Endothelial cell of hepatic sinusoid (primary cell): Measurements from ENCODE around the gene LCN10.
"Not testable (repeated sequence)": the region's sequence is repeated elsewhere in the genome, so short reads cannot be mapped to it uniquely, and the experiment has no call there.

ENCODE experiments used
- in situ Hi-C: cut with HindIII; loops from 2 replicates; pipeline ENCODE4 v1.10.0; 2017; ENCODE audit warnings: low sequenced_read_pairs

LCN10 gene

DNA sequence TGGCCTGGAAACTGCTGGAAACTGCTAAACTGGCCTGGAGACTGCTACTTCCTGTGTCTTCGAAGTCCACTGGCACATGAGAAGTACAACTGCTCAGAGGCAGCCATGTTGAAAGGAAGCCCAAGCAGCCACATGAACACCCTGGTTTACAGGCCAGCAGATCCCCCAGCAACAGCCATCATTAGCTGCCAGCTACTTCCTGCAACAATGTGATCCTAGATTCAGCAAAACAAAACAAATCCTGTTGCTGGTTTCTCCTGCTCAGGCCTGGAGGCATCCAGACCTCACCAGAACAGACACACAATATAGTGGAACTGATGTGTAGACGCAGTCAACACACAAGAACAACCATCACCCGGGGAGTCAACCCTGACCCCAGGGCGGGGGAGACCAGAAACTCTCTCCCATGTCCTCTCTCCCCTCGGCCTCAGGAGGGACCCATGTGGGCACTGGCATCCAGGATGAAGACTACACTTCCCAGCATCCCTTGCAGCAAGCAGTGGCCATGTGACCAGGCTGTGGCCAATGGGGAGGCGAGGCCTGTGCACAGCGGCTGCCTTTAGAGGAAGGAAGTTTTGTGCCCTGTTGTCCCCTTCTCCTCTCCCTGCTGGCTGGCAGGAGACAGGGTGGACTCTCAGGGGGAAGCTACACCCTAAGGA is 30.8 kb upstream of the LCN10 start:
- in situ Hi-C loops = no loop called here

DNA sequence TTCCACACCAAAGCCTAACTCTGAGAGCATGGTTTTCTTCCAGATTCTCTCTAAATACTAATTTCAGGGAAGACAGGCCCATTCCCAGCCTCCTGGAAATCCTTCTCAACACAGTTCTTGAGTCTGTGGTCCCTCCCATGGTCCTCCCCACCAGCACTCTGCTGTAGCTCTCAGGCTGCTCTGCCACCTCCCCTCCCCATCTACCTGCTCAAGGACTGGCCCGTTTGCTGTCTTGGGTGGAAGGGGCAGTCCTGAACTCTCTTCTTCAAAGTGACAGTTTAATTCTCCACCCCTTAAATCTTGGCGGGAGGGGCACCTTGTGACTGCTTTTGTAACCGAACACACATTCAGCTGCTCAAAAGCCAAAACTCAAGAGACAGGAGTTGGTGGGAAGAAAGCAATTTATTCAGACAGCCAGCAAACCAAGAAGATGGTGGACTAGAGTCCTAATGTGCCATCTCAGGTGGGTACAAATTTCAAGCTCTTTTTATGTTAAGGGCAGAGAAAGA is 29.2 kb upstream of the LCN10 start:
- in situ Hi-C loops = no loop called here

DNA sequence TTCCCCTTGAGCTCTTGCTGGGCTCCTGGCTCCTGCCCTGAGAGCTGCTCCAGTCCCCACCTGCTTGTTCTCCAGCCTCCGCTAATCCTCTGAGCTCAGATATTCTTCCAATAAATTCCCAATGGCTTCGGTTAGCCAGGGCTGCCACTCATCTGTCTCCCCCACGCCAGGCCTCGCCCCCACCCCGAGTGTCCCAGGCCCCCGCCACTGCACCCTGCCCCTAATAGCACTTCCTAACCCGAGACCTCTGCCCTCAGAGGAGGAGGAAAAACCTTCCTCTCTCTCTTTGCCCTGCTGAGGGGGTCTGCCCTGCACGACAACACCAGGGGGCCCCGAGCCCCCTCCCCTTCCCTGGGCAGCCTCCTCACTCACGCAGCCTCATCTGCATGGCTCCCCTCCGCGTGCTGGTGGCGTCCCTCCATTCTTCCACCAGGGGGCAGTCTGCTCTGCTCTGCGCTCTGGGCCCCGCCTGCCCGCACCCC is 27.0 kb upstream of the LCN10 start:
- in situ Hi-C loops = loop anchor here (5.0 kb wide), 1 partner anchor 57 kb away; the partner anchor contains the start of gene DIPK1B

- in situ Hi-C loops = loop anchor here (5.0 kb wide), 1 partner anchor 54 kb away; the partner anchor contains the start of gene DIPK1B
These were observed 23.8 kb upstream of the LCN10 start for GRCh38 chr9:136766410-136767120.

DNA sequence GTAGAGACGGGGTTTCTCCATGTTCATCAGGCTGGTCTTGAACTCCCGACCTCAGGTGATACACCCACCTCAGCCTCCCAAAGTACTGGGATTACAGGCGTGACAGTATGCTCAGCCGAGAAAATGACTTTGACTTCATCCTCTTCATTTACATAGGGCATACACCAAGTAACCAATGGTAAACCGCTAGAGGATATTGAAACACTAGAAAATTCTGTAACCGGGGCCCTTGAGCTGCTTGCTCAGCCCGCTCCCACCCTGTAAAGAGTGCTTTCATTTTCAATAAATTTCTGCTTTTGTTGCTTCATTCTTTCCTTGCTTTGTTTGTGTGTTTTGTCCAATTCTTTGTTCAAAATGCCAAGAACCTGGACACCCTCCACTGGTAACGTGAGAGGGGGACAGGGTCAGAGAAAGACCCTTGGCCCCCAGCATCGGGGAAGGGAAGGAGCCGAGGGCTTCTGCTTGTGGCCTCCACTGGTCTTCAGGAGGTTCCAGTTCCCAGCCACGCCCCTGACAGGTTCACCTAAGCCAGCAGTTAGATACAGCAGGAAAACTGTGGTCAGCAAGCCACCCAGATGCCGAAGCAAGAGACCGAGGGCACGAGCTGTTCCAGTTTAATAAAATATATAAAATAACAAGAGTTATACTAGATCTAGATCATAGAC is 23.1 kb upstream of the LCN10 start:
- in situ Hi-C loops = loop anchor here (5.0 kb wide), 1 partner anchor 54 kb away; the partner anchor contains the start of gene DIPK1B

DNA sequence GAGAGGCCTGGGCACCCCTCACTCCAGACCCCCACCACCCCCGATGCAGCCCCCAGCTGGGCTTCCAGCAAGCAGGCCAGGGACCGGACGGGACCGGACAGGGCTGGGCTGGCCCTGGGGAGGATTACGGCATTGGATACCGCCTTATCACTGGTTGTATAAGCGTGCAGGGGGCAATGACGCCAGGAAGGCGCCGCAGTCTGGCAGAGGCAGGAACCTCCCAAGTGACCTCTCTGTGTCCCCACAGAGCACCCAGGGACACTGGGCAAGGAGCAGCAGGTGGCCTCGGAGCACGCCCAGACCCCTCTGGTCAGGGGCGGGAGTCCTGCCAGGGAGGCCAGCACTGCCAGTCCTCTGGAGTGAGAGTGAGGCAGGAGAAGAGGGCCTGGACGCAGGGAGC is 22.3 kb upstream of the LCN10 start:
- in situ Hi-C loops = loop anchor here (5.0 kb wide), 1 partner anchor 53 kb away; the partner anchor contains the start of gene DIPK1B

DNA sequence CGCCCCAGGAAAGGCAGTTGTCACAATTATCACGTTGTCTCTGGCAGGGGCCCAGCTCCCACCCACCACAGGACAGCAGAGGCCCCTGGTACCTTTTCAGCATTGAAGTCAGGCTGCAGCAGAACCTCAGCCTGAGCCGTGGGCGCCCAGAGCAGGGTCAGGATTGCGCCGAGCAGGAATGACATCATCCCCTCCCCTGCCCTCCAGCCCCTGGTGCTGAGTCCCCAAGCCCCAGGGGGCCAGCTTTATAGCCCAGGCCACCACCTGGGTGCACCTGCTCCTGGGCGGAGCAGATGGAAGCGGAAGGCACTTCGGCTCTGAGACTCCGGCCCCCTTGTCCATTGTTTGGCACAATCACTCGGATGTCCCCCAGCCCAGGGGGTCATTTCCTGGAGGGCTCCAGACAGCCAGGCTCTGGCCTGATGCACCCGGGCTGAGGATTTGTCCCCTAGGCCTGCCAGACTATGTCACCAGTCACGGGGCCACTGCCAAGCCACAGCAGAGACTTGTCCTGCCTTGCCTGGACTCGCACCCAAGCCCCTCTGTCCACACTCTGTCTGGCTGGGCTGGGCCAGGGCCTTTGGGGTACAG is 21.7 kb upstream of the LCN10 start, which contains the start of gene LCN15:
Gene LCN15, minus strand, starts transcription at position 218 of the 591 bp plus-strand sequence. Its CDS starts 30 bp downstream, at position 188.
- in situ Hi-C loops = no loop called here

DNA sequence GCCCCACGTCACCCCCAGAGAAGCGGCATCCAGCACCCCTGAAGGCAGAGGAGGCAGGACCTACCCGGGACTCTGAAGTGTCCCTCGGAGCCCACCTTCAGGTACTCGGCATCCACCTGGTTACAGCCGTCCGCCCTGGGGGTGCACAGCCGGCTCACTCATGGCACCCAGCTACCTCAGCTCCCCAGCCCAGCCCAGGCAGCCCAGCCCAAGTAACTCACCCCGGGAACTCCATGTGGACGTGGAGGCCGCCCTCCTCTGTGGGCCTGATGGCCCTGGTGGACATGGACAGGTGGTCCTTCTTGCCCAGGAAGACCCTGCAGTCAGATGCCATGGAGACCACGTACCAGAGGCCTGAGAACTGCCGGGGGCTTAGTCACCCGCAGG is 20.9 kb upstream of the LCN10 start:
- in situ Hi-C loops = no loop called here

- in situ Hi-C loops = no loop called here
These were observed 20.3 kb upstream of the LCN10 start for GRCh38 chr9:136762915-136763648.

DNA sequence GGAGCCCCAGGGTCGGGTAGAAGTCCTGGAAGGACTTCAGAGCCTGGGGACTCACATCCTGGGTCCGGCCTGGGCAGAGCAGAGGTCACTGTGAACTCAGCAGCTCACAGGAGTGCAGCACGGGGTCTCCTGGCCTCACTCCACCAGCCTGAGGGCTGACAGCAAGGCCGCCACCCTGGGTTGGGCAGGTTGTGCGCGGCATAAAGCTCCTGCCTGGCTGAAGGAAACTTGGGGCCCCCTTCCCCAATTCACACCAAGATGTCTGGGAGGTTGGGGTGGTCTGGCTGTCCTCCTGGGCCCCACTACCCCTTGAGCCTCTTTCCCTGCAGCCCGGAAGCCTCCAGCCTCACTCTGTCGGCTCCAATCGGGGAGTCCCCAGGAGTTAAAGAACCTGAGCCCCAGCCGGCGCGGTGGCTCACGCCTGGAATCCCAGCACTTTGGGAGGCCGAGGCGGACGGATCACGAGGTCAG is 19.5 kb upstream of the LCN10 start:
- in situ Hi-C loops = no loop called here

DNA sequence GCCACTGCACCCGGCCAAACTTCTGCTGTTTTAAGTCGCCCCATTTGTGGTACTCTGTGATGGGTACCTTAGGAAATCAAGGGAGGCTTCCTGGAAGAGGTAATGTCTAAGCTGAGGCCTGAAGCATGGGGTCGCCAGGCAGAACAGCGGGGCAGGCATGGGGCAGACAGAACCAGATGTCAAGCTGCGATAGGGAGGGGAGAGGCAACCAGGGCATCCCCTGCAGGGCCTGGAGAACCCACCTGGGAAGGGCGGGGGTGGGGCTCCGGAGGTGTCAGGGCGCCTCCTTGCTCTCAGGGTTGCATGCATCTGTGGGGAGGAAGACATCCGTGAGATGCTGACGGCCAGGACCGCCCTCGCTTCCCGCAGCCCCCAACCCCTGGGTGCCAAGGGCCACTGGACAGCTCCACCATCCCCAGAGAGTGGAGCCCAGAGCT is 18.8 kb upstream of the LCN10 start:
- in situ Hi-C loops = no loop called here

- in situ Hi-C loops = not testable (repeated sequence)
These were observed 18.2 kb upstream of the LCN10 start for GRCh38 chr9:136760834-136761544.

GRCh38 chr9:136760424-136760823 is 17.7 kb upstream of the LCN10 start:
- in situ Hi-C loops = no loop called here

GRCh38 chr9:136759436-136760325 is 16.9 kb upstream of the LCN10 start:
- in situ Hi-C loops = no loop called here

GRCh38 chr9:136759001-136759400 is 16.3 kb upstream of the LCN10 start:
- in situ Hi-C loops = no loop called here

- in situ Hi-C loops = no loop called here
These were observed 15.0 kb upstream of the LCN10 start for GRCh38 chr9:136757751-136758140.

GRCh38 chr9:136757328-136757727 is 14.6 kb upstream of the LCN10 start:
- in situ Hi-C loops = no loop called here

GRCh38 chr9:136756836-136757235 is 14.1 kb upstream of the LCN10 start:
- in situ Hi-C loops = no loop called here

DNA sequence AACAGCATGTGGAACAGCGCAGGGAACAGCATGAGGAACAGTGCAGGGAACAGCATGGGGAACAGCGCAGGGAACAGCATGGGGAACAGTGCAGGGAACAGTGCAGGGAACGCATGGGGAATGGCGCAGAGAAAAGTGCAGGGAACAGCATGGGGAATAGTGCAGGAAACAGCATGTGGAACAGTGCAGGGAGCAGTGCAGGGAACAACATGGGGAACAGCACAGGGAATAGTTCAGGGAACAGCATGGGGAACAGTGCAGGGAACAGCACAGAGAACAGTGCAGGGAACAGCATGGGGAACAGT is 13.3 kb upstream of the LCN10 start:
- in situ Hi-C loops = no loop called here
